PC-9 (cell line): Measurements from ENCODE around the gene THNSL1.

Experiments used
- CTCF ChIP-seq: fragments of 200-600 bp; sonication (generic); conservative IDR thresholded peaks from 2 replicates; pipeline ENCODE4 v1.6.1; 2017; ENCODE audit warnings: mixed run types, antibody characterized with exemption, mild to moderate bottlenecking, moderate library complexity
- EZH2 ChIP-seq: fragments of 200-600 bp; sonication (generic); IDR thresholded peaks from 2 replicates; pipeline ENCODE4 v1.8.0; 2017; ENCODE audit warnings: antibody characterized with exemption, low read depth

- TF ChIP-seq CTCF (no peak), EZH2 (no peak)
These were observed 1.2 kb downstream of the THNSL1 start for GRCh38 chr10:25017661-25018060.
